Esophagus squamous epithelium (tissue), 5 donors: ENCODE measurements around the gene CTLA4. TPM values are rescaled to one million over a fixed set of nuclear protein-coding genes. Genes with fewer than 3 reads are reported as not detected.
A peak's percentile ranks its signal among the peaks of the same experiment; 100 is the strongest.

ENCODE experiments used
- DNase-seq: peaks from one replicate; lab custom pipeline; 2025; lab: John Stamatoyannopoulos, UW
- H3K27ac ChIP-seq, 4 donors: fragments of 200-600 bp; sonication (generic); one replicate each; pipeline ENCODE4 v1.5.1; 2016 to 2019; ENCODE audit warnings: mild to moderate bottlenecking in 1 of 4
- H3K27me3 ChIP-seq, 4 donors: fragments of 200-600 bp; sonication (generic); 1 replicate in 3 of 4; 2 replicates in 1 of 4; pipeline versions ENCODE4 v1.5.1 to v1.6.0; 2017 to 2021; ENCODE audit warnings: antibody characterized with exemption in 1 of 4
- H3K36me3 ChIP-seq, 3 donors: fragments of 200-600 bp; sonication (generic); one replicate each; pipeline ENCODE4 v1.5.1; 2016 to 2019
- H3K4me1 ChIP-seq, 3 donors: fragments of 200-600 bp; sonication (generic); one replicate each; pipeline ENCODE4 v1.5.1; 2017 to 2019
- H3K4me3 ChIP-seq, 4 donors: fragments of 200-600 bp; sonication (generic); 1 replicate in 3 of 4; 2 replicates in 1 of 4; pipeline ENCODE4 v1.5.1; 2016 to 2019; ENCODE audit warnings: mild to moderate bottlenecking in 2 of 4, moderate library complexity in 1 of 4
- H3K9me3 ChIP-seq, 3 donors: fragments of 200-600 bp; sonication (generic); one replicate each; pipeline ENCODE4 v1.5.1; 2016 to 2019
- CTCF ChIP-seq, 6 experiments: fragments of 450-650 bp in 4 of 6; fragments of 200-600 bp in 2 of 6; sonication (generic) in 2 of 6; IDR thresholded peaks; one replicate each; pipeline ENCODE4 v1.5.1; 2016 to 2019; ENCODE audit warnings: antibody characterized with exemption in 6 of 6, mild to moderate bottlenecking in 4 of 6, moderate library complexity in 4 of 6
- POLR2A ChIP-seq, 4 donors: fragments of 450-650 bp; IDR thresholded peaks; one replicate each; pipeline ENCODE4 v1.6.1; 2017; ENCODE audit warnings: antibody characterized with exemption in 4 of 4, mild to moderate bottlenecking in 4 of 4, moderate library complexity in 3 of 4
- WGBS, 2 donors: methylation state at CpG; one replicate each; pipeline ENCODE4 v1.1.5; 2018; 5-methylcytosine and 5-hydroxymethylcytosine counted together
- intact Hi-C: fragments of 100-400 bp; cut with DNase I; formaldehyde crosslinking; loops from one replicate; pipeline ENCODE4 v1.15.0; 2022
- total RNA-seq, 4 donors: library from RNA; depleted of rRNA; stranded (reverse); fragments of >200 nt; gene quantifications; one replicate each; pipeline ENCODE4 v1.1.0, GENCODE V29; 2016
- donor health status: DM: yes; HTN: yes; CAD: no.

The CTLA4 gene
- total RNA-seq, 4 donors from 2014 or later = 0.79 to 6.0 (median 0.99) TPM

- TF ChIP-seq CTCF (IDR thresholded peaks at IDR 0.05) (no peak), POLR2A (IDR thresholded peaks at IDR 0.05) (no peak)
- H3K27ac ChIP-seq = no peak overlapping the region
- intact Hi-C loops = no loop called here
- no peak overlapping the region for H3K4me3 ChIP-seq
- H3K27me3 ChIP-seq = no peaks in the 10 kb centered on the region
- peaks cover 0 to 22% (median 12%) of the 10 kb centered on the region in 3 donors for H3K9me3 ChIP-seq
- 60 to 80% methylated on average over 2 of the region's 2 CpGs for WGBS, 2 donors
- no peaks in the 10 kb centered on the region for H3K36me3 ChIP-seq
- H3K4me1 ChIP-seq = no peaks in the 10 kb centered on the region
- no peak for DNase-seq
Measured at GRCh38 chr2:203898657-203899056, 31.1 kb downstream of the CTLA4 start.

GRCh38 chr2:203900253-203900652, 32.7 kb downstream of the CTLA4 start:
- Histone ChIP-seq H3K4me3 (no peak overlapping the region), H3K4me1 (no peaks in the 10 kb centered on the region), H3K27me3 (no peaks in the 10 kb centered on the region), H3K27ac (no peak overlapping the region), H3K9me3 (peaks cover 0 to 22% (median 12%) of the 10 kb centered on the region in 3 donors), H3K36me3 (no peaks in the 10 kb centered on the region)
- no peak for DNase-seq
- TF ChIP-seq CTCF (IDR thresholded peaks at IDR 0.05) (no peak), POLR2A (IDR thresholded peaks at IDR 0.05) (no peak)
- 42 to 50% methylated on average over 2 of the region's 2 CpGs for WGBS, 2 donors
- intact Hi-C loops = loop anchor here (10.0 kb wide), 1 partner anchor 415 kb away; no protein-coding TSS in a partner anchor

GRCh38 chr2:203904022-203904421, 36.5 kb downstream of the CTLA4 start:
- peaks cover 0 to 22% (median 12%) of the 10 kb centered on the region in 3 donors for H3K9me3 ChIP-seq
- H3K27me3 ChIP-seq = no peaks in the 10 kb centered on the region
- H3K36me3 ChIP-seq = no peaks in the 10 kb centered on the region
- intact Hi-C loops = loop anchor here (10.0 kb wide), 1 partner anchor 419 kb away; no protein-coding TSS in a partner anchor
- 92 to 94% methylated on average over 4 of the region's 4 CpGs for WGBS, 2 donors
- TF ChIP-seq CTCF (IDR thresholded peaks at IDR 0.05) (no peak), POLR2A (IDR thresholded peaks at IDR 0.05) (no peak)
- no peak for DNase-seq
- H3K4me3 ChIP-seq = no peak overlapping the region
- peaks cover 0 to 6% (median 4%) of the 10 kb centered on the region in 3 donors for H3K4me1 ChIP-seq
- no peak overlapping the region for H3K27ac ChIP-seq

GRCh38 chr2:203905656-203906055, 38.1 kb downstream of the CTLA4 start:
- H3K4me1 ChIP-seq = peaks cover 0 to 16% (median 4%) of the 10 kb centered on the region in 3 donors
- peaks cover 0 to 22% (median 12%) of the 10 kb centered on the region in 3 donors for H3K9me3 ChIP-seq
- TF ChIP-seq POLR2A (IDR thresholded peaks at IDR 0.05) (no peak), CTCF (IDR thresholded peaks at IDR 0.05) (no peak)
- intact Hi-C loops = loop anchor here (10.0 kb wide), 1 partner anchor 421 kb away; no protein-coding TSS in a partner anchor
- no peak for DNase-seq
- H3K36me3 ChIP-seq = no peaks in the 10 kb centered on the region
- no peak overlapping the region for H3K27ac ChIP-seq
- H3K27me3 ChIP-seq = no peaks in the 10 kb centered on the region
- no peak overlapping the region for H3K4me3 ChIP-seq

GRCh38 chr2:203908066-203908796, 40.7 kb downstream of the CTLA4 start:
- intact Hi-C loops = loop anchor here (10.0 kb wide), 1 partner anchor 423 kb away; no protein-coding TSS in a partner anchor

More at GRCh38 chr2:203908066-203908796, 40.7 kb downstream of the CTLA4 start:
- H3K4me1 ChIP-seq = peaks cover 0 to 16% (median 4%) of the 10 kb centered on the region in 3 donors
- H3K9me3 ChIP-seq = peaks cover 0 to under 1% (median 0%) of the 10 kb centered on the region in 3 donors
- 81 to 84% methylated on average over 6 of the region's 6 CpGs for WGBS, 2 donors
- DNase-seq = no peak
- H3K36me3 ChIP-seq = no peaks in the 10 kb centered on the region
- peak overlapping the region in 2 of 4 donors; percentile 34 to 69 for H3K27ac ChIP-seq
- no peak for TF ChIP-seq POLR2A (IDR thresholded peaks at IDR 0.05)
- no peak for TF ChIP-seq CTCF (IDR thresholded peaks at IDR 0.05)
- no peaks in the 10 kb centered on the region for H3K27me3 ChIP-seq
- H3K4me3 ChIP-seq = no peak overlapping the region
